Measurements from ENCODE around the gene ZNF628.

Gene ZNF628

GRCh38 chr19:55530996-55531395, 54.6 kb downstream of the ZNF628 start:
- DNase-seq (ENCODE audit: low read depth in 2 of 2) = no peak
